Measurements from ENCODE around the gene DNAH14. TPM values are rescaled to one million over a fixed set of nuclear protein-coding genes. Genes with fewer than 3 reads are reported as not detected.

The DNAH14 gene
- total RNA-seq, 1 donor from 2014 or later = 0.18 TPM

DNA sequence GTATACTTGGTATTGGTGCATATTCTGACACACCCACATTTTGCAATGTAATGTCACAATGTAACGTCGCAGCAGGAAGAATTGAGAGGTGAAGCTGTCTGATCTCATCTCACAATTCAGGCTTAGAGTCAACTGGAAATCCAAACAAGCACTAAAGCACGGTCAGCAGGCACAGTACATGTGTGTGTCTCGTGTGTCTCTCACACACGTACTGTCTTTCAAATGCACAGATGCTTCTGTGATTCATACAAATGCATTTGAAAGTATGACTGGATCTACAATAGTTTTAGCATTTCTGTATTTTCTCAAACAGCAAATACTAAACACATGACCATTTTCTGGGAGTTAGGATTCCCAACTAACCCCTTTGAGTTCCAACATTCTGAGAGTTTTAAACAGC lies 471.5 kb downstream of the DNAH14 start:
- Mint-ChIP-seq H3K36me3 (ENCODE audit: low read depth) (peaks cover 52% of the 10 kb centered on the region), H3K4me1 (ENCODE audit: low read depth) (no peaks in the 10 kb centered on the region), H3K4me3 (no peak overlapping the region), H3K27me3 (ENCODE audit: insufficient read depth) (no peaks in the 10 kb centered on the region), H3K9me3 (no peaks in the 10 kb centered on the region), H3K27ac (no peak overlapping the region)
- intact Hi-C loops (cut with micrococcal nuclease) = no loop called here
- DNase-seq (ENCODE audit: low spot score) = no peak

DNA sequence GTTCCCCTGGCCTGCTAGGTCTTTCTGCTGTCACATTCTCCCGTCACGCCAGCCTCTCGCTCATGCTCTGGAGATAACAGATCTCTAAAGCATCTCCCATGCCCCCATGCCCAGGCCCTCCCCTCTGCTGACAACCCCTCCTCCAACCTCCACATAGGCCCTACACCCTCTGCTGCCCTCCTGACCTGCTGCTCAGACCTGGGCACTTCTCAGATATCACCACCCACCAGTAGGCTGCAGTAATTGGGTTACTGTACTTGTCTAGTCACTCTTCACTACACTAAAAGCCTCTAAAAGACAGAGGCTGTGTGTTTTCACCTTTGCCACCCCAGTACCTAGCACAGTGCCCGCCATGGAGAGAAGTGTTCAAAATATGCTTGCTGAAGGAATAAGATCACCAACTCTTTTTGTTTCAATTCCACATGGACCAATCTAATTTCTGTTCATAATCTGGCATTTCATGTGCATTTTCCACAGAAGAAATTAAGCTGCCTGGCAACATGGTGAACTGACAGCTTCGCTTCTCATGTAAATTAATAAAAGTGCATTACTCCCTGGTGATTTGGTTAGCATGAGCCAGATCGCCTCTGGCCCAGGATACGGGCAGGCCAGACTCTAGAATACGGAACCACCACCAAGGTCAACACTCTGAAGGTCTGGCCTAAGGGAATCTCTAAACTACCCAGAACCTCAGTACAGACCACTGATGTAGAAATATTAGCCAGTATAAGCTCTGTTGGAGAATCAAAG lies 477.7 kb downstream of the DNAH14 start:
- Mint-ChIP-seq H3K36me3 (ENCODE audit: low read depth) (peaks cover 59% of the 10 kb centered on the region), H3K4me3 (no peak overlapping the region), H3K27me3 (ENCODE audit: insufficient read depth) (no peaks in the 10 kb centered on the region), H3K27ac (no peak overlapping the region), H3K4me1 (ENCODE audit: low read depth) (peaks cover 5% of the 10 kb centered on the region), H3K9me3 (no peaks in the 10 kb centered on the region)
- intact Hi-C loops (cut with micrococcal nuclease) = no loop called here
- DNase-seq (ENCODE audit: low spot score) = no peak

DNA sequence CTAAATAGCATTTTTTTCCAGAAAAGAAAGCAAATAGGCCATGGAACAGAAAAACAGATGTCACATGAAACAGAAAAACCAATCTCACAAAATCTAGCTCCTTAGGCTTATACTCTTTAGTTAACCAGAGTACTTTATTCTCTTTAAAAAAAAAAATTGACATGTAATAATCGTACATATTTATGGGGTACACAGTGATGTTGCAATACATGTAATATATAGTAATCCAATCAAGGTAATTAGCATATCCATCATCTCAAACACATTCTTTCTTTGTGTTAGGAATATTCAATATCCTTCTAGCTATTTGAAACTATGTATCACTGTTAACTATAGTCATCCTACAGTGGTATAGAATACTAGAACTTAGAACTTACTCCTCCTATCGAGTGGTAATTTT lies 478.3 kb downstream of the DNAH14 start:
- Mint-ChIP-seq H3K4me3 (no peak overlapping the region), H3K4me1 (ENCODE audit: low read depth) (peaks cover 5% of the 10 kb centered on the region), H3K27me3 (ENCODE audit: insufficient read depth) (no peaks in the 10 kb centered on the region), H3K27ac (no peak overlapping the region), H3K36me3 (ENCODE audit: low read depth) (peaks cover 65% of the 10 kb centered on the region), H3K9me3 (no peaks in the 10 kb centered on the region)
- no peak for DNase-seq (ENCODE audit: low spot score)
- intact Hi-C loops (cut with micrococcal nuclease) = no loop called here

DNA sequence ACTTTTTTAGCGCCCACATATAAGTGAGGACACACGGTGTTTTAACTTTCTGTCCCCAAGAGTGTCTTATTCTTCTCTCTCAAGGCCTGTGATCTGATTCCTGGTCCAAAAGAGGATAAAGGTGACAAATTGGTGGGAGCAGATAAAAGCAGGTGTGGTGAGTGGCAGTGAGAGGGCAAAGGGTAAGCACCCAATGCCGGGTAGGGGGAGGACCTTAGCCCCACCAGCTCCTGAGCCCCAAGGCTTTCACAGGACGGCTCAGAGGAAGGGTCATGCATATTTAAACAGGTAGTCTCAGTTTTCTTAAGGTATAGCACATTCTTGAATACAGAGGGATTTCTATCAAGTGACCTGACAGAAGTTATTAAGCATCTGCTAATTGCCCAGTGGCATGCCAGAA lies 478.8 kb downstream of the DNAH14 start:
- Mint-ChIP-seq H3K36me3 (ENCODE audit: low read depth) (peaks cover 65% of the 10 kb centered on the region), H3K27me3 (ENCODE audit: insufficient read depth) (no peaks in the 10 kb centered on the region), H3K27ac (peak overlapping the region; percentile 25), H3K4me3 (no peak overlapping the region), H3K9me3 (no peaks in the 10 kb centered on the region), H3K4me1 (ENCODE audit: low read depth) (peaks cover 5% of the 10 kb centered on the region)
- intact Hi-C loops (cut with micrococcal nuclease) = no loop called here
- no peak for DNase-seq (ENCODE audit: low spot score)

DNA sequence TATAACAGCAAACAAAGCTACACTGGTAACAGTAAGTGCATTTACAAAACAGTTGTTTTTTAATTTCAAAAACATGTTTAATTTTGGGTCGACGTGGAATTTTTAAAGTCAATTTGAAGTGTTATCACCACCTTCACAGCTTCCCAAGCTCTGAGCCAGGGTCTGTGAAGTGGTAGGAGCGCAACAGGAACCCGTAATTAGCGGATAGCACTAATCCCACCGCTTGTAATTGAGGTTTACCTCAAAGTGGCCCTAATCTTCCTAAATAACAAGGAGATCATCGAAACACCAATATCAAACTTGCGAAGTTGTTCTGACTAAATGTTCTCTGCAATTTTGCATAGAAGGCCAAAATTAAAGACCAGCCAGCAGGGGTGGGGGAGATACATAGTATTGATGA lies 479.6 kb downstream of the DNAH14 start:
- Mint-ChIP-seq H3K27ac (no peak overlapping the region), H3K4me3 (no peak overlapping the region), H3K4me1 (ENCODE audit: low read depth) (peaks cover 5% of the 10 kb centered on the region), H3K27me3 (ENCODE audit: insufficient read depth) (no peaks in the 10 kb centered on the region), H3K36me3 (ENCODE audit: low read depth) (peaks cover 60% of the 10 kb centered on the region), H3K9me3 (no peaks in the 10 kb centered on the region)
- intact Hi-C loops (cut with micrococcal nuclease) = no loop called here
- DNase-seq (ENCODE audit: low spot score) = no peak

DNA sequence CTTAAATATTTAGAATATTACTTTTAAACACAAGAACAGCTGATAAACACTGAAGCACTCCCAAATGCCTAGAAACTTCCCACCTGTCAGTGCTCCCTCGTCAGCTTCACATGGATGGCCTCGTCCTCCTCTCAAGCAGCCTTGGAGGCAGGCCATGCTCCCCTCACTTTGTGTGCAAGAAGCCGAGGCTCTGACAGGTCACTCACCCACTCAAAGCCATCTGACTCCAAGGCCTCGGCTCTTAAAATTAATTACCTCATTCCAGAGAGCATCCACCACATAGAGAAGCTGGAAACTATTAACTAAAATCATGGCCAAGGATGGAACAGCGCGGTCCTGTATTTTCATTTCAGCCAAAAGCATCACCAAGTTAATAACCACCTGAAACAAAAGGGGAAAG lies 480.6 kb downstream of the DNAH14 start:
- no peaks in the 10 kb centered on the region for H3K27me3 Mint-ChIP-seq (ENCODE audit: insufficient read depth)
- no peak overlapping the region for H3K4me3 Mint-ChIP-seq
- H3K9me3 Mint-ChIP-seq = no peaks in the 10 kb centered on the region
- H3K27ac Mint-ChIP-seq = no peak overlapping the region
- H3K4me1 Mint-ChIP-seq (ENCODE audit: low read depth) = peaks cover 5% of the 10 kb centered on the region
- intact Hi-C loops (cut with micrococcal nuclease) = no loop called here
- H3K36me3 Mint-ChIP-seq (ENCODE audit: low read depth) = peaks cover 59% of the 10 kb centered on the region
- DNase-seq (ENCODE audit: low spot score) = no peak

DNA sequence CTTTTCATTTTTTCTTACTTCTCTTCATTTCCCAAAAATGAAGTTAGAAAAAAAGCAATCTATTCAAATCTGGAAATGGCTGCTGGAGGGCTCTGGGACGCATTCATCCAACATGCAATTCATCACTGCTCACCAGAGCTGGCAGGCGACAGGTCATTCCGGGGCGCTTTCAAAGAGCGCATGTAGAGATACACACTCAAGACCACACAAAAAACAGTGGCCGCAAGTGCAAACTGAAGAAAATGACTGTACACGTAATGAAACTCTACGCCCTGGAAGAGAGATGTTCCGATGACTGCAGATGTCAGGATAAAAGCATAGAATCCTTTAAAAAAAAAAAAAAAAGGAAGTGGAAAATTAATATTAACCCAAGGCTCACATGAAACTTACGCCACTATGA lies 482.8 kb downstream of the DNAH14 start:
- Mint-ChIP-seq H3K27ac (no peak overlapping the region), H3K4me1 (ENCODE audit: low read depth) (peaks cover 5% of the 10 kb centered on the region), H3K36me3 (ENCODE audit: low read depth) (peaks cover 55% of the 10 kb centered on the region), H3K27me3 (ENCODE audit: insufficient read depth) (no peaks in the 10 kb centered on the region), H3K4me3 (no peak overlapping the region), H3K9me3 (no peaks in the 10 kb centered on the region)
- no peak for DNase-seq (ENCODE audit: low spot score)
- intact Hi-C loops (cut with micrococcal nuclease) = no loop called here

DNA sequence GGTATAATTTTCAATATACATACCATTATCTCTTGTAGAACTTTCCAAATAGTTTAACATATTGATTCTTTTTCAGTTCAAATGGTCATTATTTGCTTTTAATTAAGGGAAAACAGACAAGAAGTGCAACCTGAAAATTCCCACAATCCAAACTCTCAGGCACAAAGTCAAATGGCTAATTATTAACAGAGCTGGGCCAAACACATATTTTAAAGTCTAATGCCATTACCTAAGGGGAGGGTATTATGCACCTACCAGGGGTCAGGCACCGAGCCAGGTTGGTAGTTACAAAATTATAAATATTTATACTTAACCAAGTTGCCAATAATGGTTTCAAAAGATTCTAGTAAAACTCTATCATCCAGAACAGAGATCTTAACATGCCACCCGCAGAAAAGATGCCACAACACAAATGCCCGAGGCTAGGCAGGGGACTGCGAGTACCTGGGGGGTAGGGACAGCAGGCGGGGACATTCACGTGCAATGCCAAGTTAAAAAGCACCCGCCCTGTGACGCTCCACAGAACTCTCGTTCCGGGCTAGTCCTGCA lies 483.4 kb downstream of the DNAH14 start:
- DNase-seq (ENCODE audit: low spot score) = no peak
- H3K9me3 Mint-ChIP-seq = no peaks in the 10 kb centered on the region
- peaks cover 5% of the 10 kb centered on the region for H3K4me1 Mint-ChIP-seq (ENCODE audit: low read depth)
- no peaks in the 10 kb centered on the region for H3K27me3 Mint-ChIP-seq (ENCODE audit: insufficient read depth)
- no peak overlapping the region for H3K27ac Mint-ChIP-seq
- intact Hi-C loops (cut with micrococcal nuclease) = no loop called here
- H3K4me3 Mint-ChIP-seq = no peak overlapping the region
- H3K36me3 Mint-ChIP-seq (ENCODE audit: low read depth) = peaks cover 58% of the 10 kb centered on the region

DNA sequence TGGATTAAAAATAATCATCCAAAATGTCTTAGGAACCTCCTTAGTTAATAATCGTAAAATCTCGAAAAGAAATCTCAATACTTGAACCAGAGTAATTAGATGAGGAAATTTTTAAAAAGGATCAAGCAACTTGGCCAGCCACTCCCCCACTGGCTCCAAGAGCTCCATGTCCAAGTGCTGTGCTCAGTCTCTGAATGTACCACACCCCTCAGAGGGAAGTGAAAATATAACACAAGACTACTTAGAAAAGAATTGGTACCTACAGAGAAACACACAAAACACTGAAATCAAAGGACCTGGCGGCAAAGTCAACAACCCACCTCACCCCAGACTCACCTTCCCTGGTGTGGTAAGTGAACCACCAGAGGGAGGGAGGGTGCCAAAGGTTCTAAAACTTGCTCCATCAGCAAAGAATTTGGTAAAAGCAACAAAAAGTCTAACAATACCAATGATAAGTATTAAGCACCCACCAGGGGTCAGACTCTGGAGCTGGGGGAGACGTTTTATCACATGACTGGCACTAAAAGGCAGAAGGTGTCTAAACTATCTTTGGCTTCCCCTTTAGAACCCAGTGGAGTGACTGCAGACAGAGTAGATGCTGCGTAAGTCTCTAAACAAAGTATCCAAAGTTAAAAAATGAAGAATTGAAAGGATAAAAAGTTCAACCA lies 484.4 kb downstream of the DNAH14 start:
- no peak for DNase-seq (ENCODE audit: low spot score)
- peaks cover 57% of the 10 kb centered on the region for H3K36me3 Mint-ChIP-seq (ENCODE audit: low read depth)
- H3K4me3 Mint-ChIP-seq = no peak overlapping the region
- H3K27ac Mint-ChIP-seq = no peak overlapping the region
- no peaks in the 10 kb centered on the region for H3K27me3 Mint-ChIP-seq (ENCODE audit: insufficient read depth)
- intact Hi-C loops (cut with micrococcal nuclease) = no loop called here
- H3K9me3 Mint-ChIP-seq = no peaks in the 10 kb centered on the region
- peaks cover 11% of the 10 kb centered on the region for H3K4me1 Mint-ChIP-seq (ENCODE audit: low read depth)

DNA sequence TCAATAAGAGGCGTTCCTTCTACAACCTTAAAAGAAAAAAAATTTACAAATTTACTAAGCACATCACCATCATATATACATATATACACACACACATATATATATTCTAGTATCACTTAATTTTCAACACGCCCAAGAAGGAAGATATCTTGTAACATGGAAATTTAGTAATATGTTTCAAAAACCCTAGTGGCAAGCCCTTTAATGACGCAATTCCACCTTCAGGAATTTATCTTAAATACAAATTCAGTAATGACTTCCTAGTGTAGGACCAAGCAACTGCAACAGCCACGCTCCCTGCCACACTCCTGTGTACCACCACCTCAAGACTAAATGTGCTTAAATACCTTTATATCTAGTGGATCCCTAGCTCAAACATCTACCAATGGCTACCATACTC lies 485.8 kb downstream of the DNAH14 start:
- Mint-ChIP-seq H3K27me3 (ENCODE audit: insufficient read depth) (no peaks in the 10 kb centered on the region), H3K27ac (no peak overlapping the region), H3K4me1 (ENCODE audit: low read depth) (peaks cover 15% of the 10 kb centered on the region), H3K36me3 (ENCODE audit: low read depth) (peaks cover 52% of the 10 kb centered on the region), H3K4me3 (no peak overlapping the region), H3K9me3 (no peaks in the 10 kb centered on the region)
- intact Hi-C loops (cut with micrococcal nuclease) = no loop called here
- no peak for DNase-seq (ENCODE audit: low spot score)

DNA sequence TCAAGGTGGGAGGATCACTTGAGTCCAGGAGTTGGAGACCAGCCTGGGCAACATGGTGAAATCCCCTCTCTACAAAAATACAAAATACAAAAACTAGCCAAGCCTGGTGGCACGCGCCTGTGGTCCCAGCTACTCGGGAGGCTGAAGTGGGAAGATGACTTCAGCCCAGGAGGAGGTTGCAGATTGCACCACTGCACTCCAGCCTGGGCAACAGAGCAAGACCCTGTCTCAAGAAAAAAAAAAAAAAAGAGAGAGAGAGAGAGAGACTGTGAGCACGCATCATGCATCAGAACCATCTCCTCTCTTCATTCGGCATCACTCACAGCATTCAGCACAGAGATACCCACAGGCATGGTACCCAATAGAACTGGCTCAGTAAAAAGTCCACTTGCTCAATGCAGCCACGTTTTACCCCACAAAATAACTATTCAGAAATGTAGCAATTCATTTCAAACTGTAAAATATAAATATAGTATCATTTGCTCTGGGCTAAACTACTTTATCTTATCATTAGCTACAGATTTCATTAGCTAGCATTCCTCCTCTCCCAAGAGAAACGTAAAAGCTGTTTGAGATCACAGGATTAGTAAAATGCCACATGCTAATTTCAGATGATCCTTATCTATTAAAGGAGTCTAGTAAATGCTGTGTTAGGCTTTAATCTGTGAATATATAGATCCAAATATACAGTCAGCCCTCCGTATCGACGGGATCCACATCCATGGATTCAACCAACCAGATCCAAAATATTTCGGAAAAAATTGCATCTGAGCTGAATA lies 486.7 kb downstream of the DNAH14 start:
- Mint-ChIP-seq H3K9me3 (no peaks in the 10 kb centered on the region), H3K4me3 (no peak overlapping the region), H3K27me3 (ENCODE audit: insufficient read depth) (no peaks in the 10 kb centered on the region), H3K4me1 (ENCODE audit: low read depth) (peaks cover 18% of the 10 kb centered on the region), H3K27ac (no peak overlapping the region), H3K36me3 (ENCODE audit: low read depth) (peaks cover 52% of the 10 kb centered on the region)
- intact Hi-C loops (cut with micrococcal nuclease) = no loop called here
- DNase-seq (ENCODE audit: low spot score) = no peak

DNA sequence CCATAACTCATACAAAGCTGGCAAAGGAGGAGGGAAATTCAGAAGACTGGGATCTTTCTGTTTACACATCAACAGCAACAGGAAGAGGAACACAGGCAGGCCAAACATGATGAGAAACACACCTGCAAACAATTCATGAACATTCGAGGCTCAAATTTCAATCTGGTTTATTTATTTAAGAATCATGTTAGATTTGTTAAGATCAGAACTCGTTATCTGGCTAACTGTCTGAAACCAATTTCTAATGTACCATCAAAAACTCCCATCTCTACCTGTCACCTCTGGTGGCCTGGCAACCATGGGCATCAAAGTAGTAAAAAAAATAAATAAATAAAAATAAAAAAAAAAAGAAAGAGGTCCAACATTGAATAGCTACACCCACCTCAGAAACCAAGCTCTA lies 488.6 kb downstream of the DNAH14 start:
- peaks cover 33% of the 10 kb centered on the region for H3K4me1 Mint-ChIP-seq (ENCODE audit: low read depth)
- no peaks in the 10 kb centered on the region for H3K27me3 Mint-ChIP-seq (ENCODE audit: insufficient read depth)
- peaks cover 50% of the 10 kb centered on the region for H3K36me3 Mint-ChIP-seq (ENCODE audit: low read depth)
- H3K27ac Mint-ChIP-seq = peak overlapping the region; percentile 45
- no peak overlapping the region for H3K4me3 Mint-ChIP-seq
- H3K9me3 Mint-ChIP-seq = no peaks in the 10 kb centered on the region
- intact Hi-C loops (cut with micrococcal nuclease) = loop anchor here (1.0 kb wide), 1 partner anchor 8 kb away; no protein-coding TSS in a partner anchor
- DNase-seq (ENCODE audit: low spot score) = no peak

DNA sequence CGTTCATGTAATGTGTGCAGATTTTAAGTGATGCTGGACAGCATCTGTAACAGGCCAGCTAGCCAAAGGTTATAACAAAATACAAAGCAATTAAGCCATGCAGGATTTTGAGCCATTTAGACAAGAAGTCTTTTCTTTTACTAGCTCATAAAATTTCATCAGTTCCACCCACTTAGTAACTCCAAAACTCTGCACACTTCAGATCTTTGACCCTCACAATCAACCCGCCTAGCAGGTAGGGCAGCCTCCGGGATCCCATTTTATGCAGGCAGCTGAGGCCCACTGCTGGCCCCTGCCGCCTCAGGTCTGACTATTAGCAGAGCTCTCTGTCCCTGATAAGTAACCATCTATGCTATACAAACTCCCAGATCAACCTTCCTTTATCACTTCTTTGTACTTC lies 489.1 kb downstream of the DNAH14 start:
- Mint-ChIP-seq H3K4me3 (no peak overlapping the region), H3K27ac (peak overlapping the region; percentile 11), H3K4me1 (ENCODE audit: low read depth) (peaks cover 39% of the 10 kb centered on the region), H3K9me3 (no peaks in the 10 kb centered on the region), H3K36me3 (ENCODE audit: low read depth) (peaks cover 52% of the 10 kb centered on the region), H3K27me3 (ENCODE audit: insufficient read depth) (no peaks in the 10 kb centered on the region)
- no peak for DNase-seq (ENCODE audit: low spot score)
- intact Hi-C loops (cut with micrococcal nuclease) = loop anchor here (1.0 kb wide), 1 partner anchor 8 kb away; no protein-coding TSS in a partner anchor
